Measurements from ENCODE around the gene CIT. TPM values are rescaled to one million over a fixed set of nuclear protein-coding genes. Genes with fewer than 3 reads are reported as not detected.

CIT gene
- total RNA-seq, 2 experiments from 2014 or later, result 43.3 to 48.4 TPM

- ATAC-seq, result no peak
- peaks cover 5% of the 10 kb centered on the region for H3K4me1 Mint-ChIP-seq (ENCODE audit: low read depth)
- H3K9me3 Mint-ChIP-seq, result no peaks in the 10 kb centered on the region
Measured at GRCh38 chr12:119720349-119720748, 156.8 kb downstream of the CIT start.

GRCh38 chr12:119718141-119718540, 159.0 kb downstream of the CIT start:
- H3K9me3 Mint-ChIP-seq, result no peaks in the 10 kb centered on the region
- ATAC-seq (no peak), DNase-seq (no peak)
- no peaks in the 10 kb centered on the region for H3K27me3 Mint-ChIP-seq
- peaks cover 8% of the 10 kb centered on the region for H3K4me1 Mint-ChIP-seq (ENCODE audit: low read depth)
- H3K4me3 Mint-ChIP-seq, result no peak overlapping the region
- no peak for TF ChIP-seq CTCF (IDR thresholded peaks at IDR 0.05)
- intact Hi-C loops (cut with micrococcal nuclease), result no loop called here
- H3K27ac Mint-ChIP-seq, result no peak overlapping the region
- CTCF ChIA-PET, result no interaction called here
- peaks cover 22% of the 10 kb centered on the region for H3K36me3 Mint-ChIP-seq (ENCODE audit: low read depth)
- POLR2A ChIA-PET, result no interaction called here

More at GRCh38 chr12:119720349-119720748, 156.8 kb downstream of the CIT start:
- DNase-seq, result no peak
- H3K36me3 Mint-ChIP-seq (ENCODE audit: low read depth), result peaks cover 10% of the 10 kb centered on the region
- intact Hi-C loops (cut with micrococcal nuclease), result no loop called here
- POLR2A ChIA-PET, result no interaction called here
- no peak for TF ChIP-seq CTCF (IDR thresholded peaks at IDR 0.05)
- H3K27ac Mint-ChIP-seq, result no peak overlapping the region
- CTCF ChIA-PET, result no interaction called here
- no peak overlapping the region for H3K4me3 Mint-ChIP-seq
- H3K27me3 Mint-ChIP-seq, result no peaks in the 10 kb centered on the region

- no peak for DNase-seq
- intact Hi-C loops (cut with micrococcal nuclease), result no loop called here
- TF ChIP-seq CTCF (IDR thresholded peaks at IDR 0.05), result no peak
- Mint-ChIP-seq H3K4me1 (ENCODE audit: low read depth) (peaks cover 8% of the 10 kb centered on the region), H3K27ac (no peak overlapping the region), H3K27me3 (no peaks in the 10 kb centered on the region), H3K9me3 (no peaks in the 10 kb centered on the region), H3K4me3 (no peak overlapping the region), H3K36me3 (ENCODE audit: low read depth) (peaks cover 36% of the 10 kb centered on the region)
- ChIA-PET POLR2A (no interaction called here), CTCF (no interaction called here)
- ATAC-seq, result no peak
Measured at GRCh38 chr12:119715268-119715620, 161.9 kb downstream of the CIT start.

- Mint-ChIP-seq H3K4me1 (ENCODE audit: low read depth) (peaks cover 8% of the 10 kb centered on the region), H3K36me3 (ENCODE audit: low read depth) (peaks cover 36% of the 10 kb centered on the region), H3K27me3 (no peaks in the 10 kb centered on the region), H3K4me3 (no peak overlapping the region), H3K9me3 (no peaks in the 10 kb centered on the region), H3K27ac (no peak overlapping the region)
- ATAC-seq (no peak), DNase-seq (peak; percentile 4)
- no peak for TF ChIP-seq CTCF (IDR thresholded peaks at IDR 0.05)
- intact Hi-C loops (cut with micrococcal nuclease), result no loop called here
- CTCF ChIA-PET, result no interaction called here
- POLR2A ChIA-PET, result no interaction called here
Measured at GRCh38 chr12:119714614-119715267, 162.4 kb downstream of the CIT start.

GRCh38 chr12:119713551-119714031, 163.5 kb downstream of the CIT start:
- H3K36me3 Mint-ChIP-seq (ENCODE audit: low read depth), result peaks cover 33% of the 10 kb centered on the region
- ATAC-seq (no peak), DNase-seq (no peak)
- H3K4me1 Mint-ChIP-seq (ENCODE audit: low read depth), result peaks cover 8% of the 10 kb centered on the region
- no peaks in the 10 kb centered on the region for H3K27me3 Mint-ChIP-seq
- TF ChIP-seq CTCF (IDR thresholded peaks at IDR 0.05), result no peak
- POLR2A ChIA-PET, result interaction anchor here (0.9 kb wide), 1 partner anchor 9 kb away, joined by 4 read pairs; no protein-coding TSS in a partner anchor
- H3K4me3 Mint-ChIP-seq, result no peak overlapping the region
- intact Hi-C loops (cut with micrococcal nuclease), result no loop called here
- no peaks in the 10 kb centered on the region for H3K9me3 Mint-ChIP-seq
- no peak overlapping the region for H3K27ac Mint-ChIP-seq
- CTCF ChIA-PET, result no interaction called here

Measured in activated CD8-positive, alpha-beta T cell treated with anti-CD3 and anti-CD28 coated beads for 36 hours (primary cell).